ENCODE results near the gene RIMKLB.

Gene RIMKLB, protein sequence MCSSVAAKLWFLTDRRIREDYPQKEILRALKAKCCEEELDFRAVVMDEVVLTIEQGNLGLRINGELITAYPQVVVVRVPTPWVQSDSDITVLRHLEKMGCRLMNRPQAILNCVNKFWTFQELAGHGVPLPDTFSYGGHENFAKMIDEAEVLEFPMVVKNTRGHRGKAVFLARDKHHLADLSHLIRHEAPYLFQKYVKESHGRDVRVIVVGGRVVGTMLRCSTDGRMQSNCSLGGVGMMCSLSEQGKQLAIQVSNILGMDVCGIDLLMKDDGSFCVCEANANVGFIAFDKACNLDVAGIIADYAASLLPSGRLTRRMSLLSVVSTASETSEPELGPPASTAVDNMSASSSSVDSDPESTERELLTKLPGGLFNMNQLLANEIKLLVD

DNA sequence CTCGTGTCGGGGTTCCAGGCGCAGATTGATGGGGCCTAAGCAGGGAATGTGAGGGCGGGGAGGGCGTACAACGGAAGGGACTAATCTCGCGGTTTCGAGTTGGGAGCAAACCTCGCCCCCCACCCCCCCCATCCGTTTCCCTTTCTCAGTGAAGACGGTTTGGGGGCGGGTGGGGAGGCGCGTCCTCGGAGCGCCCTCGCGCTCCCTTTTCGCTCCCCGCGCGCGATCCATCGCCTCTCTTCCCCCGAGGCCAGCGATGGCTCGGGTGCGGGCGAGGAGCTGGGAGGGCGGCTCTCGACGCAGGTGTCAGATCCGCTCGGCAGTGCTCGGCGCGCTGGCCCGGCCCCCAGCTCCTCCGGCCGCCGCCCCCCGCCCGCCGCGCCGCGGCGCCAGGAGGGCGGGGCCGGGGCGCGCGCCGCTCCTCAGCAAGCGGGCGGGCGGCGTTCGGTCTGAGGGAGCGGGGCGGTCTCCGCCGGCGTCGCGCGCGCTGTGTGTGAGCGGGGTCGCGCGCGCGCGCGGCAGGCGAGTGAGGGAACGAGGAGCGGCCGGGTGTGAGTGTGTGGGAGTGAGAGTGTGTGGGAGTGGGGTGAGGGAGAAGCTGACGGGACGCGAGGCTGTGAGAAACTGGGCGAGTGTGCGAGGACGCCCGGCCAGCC is at the start of gene RIMKLB:
TSS of gene RIMKLB (plus strand) at position 516 of the 656 bp plus-strand sequence. CDS start 15,876 bp downstream, outside the sequence.
- peak; percentile 89 for DNase-seq

DNA sequence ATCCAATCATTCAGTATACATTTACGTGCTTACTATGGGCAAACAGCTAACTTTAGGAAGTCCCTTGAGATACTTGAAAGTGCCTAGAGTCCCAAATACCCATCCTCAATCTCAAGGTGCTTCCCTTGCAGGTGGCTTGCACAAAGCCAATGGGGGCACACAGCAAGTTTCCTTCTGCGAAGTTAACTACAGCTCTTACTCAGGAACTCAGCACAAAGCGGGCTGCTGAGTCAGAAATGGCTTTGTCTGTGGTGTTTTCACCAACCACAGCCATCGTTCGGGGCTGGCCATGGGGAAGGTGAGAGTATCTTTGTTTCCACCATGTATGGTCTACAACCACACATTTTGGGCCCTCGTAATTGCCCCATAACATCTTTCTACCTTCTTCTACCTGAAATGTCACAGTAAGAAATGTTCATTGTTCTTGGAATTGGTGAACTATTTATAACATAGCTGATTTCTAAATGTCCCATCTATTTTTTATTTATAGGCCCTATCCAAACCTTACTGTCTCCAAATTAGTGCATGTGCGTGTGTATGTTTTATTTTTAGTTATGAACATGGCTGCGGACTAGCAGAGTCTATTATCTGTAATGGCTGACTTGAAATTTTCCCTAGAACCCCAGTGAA is 49.1 kb upstream of the RIMKLB start:
- no peak for DNase-seq

DNA sequence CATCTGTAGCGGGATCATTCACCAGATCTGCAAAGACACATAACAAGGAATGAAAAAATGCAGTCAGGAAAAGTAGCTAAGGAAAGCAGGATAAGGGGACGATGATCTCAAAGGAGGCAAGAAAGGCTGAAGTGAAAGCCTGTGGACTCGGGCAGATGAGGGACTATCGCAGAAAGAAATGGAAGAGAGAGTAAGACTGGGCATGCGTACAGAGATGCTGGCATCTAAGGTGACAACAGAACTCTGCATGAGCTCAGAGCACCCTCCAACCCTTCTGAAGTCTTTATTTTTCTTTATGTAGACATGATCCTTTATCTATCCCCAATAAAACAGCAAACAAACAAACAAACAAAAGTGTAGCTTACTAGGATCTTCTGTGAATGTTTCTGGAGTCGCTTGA is 42.4 kb upstream of the RIMKLB start:
- no peak for DNase-seq

DNA sequence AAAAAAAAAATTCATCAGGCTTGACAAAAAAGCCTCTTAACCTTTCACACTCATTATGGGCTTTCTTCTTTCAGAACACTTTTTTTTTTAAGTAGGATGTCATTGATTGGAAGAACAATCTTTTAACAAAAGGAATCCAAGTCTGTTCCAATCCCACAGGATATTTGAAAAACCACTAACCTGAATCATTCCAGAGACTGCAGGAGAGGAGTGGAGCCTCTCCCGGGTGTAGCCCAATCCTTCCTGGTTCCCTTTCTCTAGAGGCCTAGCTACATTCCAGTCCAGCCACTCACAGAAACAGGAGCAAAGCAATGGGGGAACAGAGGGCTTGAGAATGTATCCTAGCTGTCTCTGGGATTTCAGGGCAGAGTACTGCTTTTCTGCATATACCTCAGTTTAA is 39.4 kb upstream of the RIMKLB start:
- no peak for DNase-seq

DNA sequence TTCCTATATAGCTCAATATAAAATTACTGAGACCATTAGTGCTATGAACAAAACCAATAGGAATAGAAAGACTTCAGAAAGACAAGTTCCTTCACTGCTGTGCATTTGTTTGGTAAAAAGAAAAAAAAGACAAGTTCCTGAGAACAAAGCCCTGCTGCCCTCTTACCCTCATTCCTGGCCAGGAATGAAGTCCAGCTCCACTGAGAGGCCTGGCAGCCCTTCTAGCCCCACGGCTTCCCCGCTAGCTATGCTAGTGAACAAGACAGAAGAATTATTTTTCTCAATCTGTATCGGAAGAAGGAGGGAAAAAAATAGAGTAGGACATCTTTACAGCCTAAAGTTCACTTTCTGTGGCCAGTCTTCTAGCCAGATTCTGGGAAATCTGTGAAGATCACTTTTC is 36.8 kb upstream of the RIMKLB start:
- no peak for DNase-seq

DNA sequence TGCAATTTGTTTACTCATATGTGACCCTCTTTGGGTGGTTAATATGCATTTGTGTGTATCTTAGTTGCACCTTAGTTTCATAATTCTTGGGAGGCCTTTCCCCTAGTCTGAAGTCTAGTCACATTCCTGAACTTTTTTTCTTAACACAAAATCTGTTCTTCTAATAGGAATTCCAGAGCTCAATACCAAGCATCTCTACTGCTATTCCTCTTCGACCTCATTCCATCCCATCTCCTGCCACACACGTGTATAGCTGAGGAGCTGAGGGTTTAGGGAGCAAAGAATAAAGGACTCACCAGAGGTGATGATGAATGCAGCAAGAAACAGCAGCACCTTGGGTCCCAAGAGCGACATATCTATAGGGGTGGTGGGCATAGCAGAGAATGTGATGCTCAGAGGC is 36.0 kb upstream of the RIMKLB start:
- no peak for DNase-seq

DNA sequence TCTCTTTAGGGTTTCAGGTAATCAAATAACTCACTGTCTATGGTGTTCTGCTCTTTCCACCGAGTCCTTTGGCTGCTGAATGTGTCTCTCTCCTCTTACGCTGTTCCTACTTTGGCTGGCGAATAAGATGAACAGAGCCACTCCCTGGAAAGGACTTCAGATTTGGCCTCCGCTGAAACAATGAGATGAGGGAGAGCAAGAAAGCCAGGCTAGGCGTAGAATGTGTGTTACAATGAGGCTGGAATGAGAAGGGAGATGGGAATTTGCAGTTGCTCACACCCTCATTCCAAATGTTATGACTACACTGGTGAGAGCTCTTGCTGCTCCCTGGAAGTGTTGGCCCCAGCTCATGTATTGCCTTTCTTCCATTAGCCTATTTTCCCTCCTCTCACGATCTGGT is 35.2 kb upstream of the RIMKLB start, which contains the start of gene MFAP5:
TSS of gene MFAP5 (minus strand) at position 234 of the 400 bp plus-strand sequence. CDS start 722 bp downstream, outside the sequence.
- DNase-seq, result no peak

DNA sequence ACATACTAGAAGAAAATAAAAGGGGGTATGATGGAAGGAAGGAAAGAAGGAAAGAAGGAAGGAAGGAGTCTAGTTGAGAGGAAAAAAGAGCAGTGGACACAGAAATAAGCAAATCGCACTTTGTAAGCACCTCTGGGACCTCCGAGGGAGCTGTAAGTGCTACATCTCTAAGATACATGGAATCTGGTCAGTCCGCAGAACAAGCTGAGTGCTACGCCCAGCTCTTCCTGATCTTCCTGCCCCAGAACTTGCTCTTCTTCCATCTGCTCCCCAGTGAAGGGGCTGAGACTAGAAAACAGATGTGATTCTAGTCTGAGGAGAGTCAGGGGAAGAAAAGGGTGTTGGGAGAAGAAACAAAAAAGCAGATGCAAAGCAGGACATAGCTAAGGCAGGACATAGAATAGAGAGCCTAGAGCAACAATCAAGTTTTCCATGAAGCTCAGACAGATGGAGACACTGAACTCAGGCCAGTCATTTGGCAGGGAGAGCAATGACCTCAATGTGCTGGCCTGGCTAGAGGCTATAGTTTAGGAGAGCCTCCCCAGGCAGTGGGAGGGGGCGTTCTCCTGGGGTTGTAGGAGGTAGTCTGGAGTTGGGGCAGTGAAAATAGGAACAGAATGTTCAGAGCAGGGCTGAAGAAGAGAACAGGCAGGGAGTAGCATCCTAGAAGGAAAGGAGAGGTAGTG is 33.4 kb upstream of the RIMKLB start:
- DNase-seq, result no peak

DNA sequence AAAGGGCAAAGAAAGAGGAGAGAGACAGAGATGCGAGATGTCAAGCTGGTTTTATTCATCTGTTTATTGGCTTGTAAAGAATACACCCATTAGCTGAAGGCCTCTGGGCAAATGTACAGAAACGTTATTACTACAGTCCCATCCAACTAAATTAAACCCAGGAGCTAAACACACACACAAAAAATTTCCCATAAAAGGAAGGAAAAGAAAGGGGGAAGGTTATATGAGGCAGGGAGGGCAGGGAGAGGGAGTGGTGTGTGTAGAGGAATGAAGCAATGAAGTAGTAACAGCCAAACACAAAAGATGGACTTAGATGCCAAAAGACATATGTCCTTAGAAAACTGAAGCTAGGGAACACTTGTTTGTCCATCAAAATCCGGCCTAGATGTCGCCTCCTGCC is 32.0 kb upstream of the RIMKLB start:
- no peak for DNase-seq

DNA sequence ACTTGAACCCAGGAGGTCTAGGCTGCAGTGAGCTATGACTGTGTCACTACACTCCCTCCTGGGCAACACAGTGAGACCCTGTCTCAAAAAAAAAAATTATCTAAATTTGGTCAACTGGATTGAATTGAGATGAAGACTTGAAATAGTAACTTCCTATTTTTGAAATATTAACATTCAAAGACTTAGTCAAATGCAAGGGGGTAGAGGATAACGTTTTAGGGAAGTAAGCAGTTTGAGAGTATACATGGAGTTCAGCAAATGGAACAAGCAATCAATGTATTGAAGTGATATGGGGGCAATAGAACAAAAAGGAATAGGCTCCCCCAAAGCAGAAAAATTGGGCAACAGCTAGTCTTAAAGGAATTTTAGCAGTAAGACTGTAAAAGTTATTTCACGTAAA is 30.5 kb upstream of the RIMKLB start:
- DNase-seq, result no peak

DNA sequence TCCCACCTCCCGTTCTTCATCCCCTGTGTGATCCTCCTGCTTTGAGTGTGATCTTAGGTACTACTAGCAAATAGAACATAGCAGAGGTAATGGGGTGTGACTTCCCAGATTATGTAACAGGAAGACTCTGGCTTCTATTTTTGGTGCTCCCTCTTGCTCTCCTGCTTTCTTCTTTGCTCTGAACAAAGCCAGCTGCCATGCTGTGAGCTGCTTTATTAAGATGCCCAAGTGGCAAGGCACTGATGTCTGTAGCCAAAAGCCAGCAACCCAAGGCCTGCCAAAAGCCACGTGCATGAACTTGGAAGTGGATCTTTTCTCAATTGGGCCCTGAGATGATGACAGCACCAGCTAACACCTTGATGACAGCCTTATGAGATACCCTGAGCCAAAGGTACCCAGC is 29.4 kb upstream of the RIMKLB start:
- DNase-seq, result no peak

DNA sequence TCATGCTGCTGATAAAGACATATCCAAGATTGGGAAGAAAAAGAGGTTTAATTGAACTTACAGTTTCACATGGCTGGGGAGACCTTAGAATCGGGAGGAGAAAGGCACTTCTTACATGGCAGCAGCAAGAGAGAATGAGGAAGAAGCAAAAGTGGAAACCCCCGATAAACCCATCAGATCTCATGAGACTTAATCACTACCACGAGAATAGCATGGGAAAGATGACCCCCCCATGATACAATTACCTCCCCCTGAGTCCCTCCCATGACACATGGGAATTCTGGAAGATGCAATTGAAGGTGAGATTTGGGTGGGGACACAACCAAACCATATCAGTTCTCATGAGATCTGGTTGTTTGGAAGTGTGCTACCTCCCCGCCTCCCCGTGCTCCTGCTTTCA is 25.4 kb upstream of the RIMKLB start:
- DNase-seq, result no peak

DNA sequence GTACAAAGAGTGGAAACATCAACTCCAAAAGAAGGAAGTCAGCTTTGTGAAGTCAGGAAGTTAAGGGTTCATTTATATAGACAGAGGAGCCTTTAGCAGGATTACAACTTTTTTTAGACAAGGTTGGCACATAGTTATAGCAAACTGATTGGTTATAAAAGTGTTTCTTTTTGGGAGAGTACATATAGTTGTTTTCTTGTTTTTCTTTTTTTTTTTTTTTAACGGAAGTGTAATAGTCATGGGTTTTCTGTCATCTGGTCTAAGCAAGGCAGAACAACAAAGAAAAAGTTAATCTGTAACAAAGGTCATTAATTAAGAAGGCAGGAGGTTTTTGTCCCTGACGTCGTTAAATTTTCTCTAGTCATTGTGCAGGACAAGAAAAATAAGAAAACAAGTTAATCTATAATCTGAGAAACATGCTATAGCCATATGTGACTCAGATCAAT is 22.2 kb upstream of the RIMKLB start:
- no peak for DNase-seq

DNA sequence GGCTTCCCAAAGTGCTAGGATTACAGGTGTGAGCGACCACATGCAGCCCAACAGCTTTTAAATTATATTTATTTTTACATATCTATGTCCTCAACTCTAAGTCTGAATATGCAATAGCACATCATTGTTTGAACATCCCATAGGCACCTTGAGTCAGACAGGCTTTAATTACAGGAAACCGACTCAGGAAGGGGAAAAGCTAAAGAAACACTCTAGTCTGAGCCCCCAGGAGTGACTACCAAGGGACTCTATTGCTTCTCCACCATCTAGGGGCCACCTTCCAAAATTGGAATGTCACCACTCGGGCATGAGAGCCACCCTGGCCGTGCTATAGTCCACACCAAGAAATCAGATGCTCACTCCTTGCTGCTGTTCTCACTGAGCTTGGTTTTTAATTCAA is 21.1 kb upstream of the RIMKLB start:
- no peak for DNase-seq

DNA sequence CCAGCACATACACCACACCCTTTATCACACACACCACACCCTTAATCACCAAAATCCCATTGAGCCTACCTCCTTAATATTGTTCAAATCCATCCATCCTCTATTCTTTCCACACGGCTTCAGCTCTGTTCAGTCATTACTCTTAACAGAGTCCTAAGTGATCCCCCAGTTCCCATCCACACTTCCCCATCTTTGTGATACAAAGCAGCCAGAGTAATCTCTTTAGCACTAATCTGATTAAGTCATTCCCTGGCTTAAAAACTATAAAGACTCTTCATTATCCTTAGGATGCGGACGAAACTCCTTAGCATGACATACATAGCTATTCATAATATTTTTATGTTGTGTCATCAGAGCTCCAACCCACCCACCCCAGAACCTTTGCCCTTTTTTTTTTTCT is 20.4 kb upstream of the RIMKLB start:
- peak; percentile 98 for DNase-seq

DNA sequence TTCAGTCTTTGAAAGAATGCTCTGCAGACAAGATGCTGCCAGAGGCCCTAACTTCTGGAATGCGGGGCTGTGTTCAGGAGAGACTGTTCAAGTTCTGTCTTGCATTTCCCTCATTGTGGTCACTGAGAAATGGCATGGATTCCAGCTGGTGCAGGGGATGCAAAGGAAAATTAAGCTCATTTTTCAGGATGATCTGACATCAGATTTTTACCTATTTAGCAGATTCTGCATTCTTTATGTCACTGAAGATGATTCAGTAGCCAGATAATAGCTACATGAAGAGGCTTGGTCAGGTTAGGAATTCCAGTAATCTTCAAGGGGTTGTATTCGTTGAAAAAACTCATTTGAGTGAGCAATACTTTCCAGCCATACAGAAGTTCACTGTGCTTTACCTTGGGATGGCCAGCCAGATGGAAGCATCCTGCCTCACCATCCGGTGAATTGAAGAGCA is 19.1 kb upstream of the RIMKLB start:
- DNase-seq, result no peak

DNA sequence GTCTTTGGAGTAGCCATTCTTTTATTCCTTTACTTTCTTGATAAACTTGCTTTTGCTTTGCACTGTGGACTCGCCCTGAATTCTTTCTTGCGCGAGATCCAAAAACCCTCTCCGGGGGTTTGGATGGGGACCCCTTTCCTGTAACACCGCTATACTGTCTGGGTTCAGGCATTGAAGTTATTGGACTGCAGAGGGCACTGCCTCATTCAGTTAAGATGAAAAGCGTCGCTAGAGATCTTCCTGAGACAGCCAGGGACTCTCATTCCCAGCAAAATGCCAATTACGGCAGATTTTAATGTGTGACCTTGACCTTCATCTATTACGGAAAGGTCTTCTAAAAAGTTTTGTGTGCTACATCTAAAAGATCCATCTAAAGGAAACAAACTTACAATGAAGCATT is 17.3 kb upstream of the RIMKLB start:
- peak; percentile 13 for DNase-seq

DNA sequence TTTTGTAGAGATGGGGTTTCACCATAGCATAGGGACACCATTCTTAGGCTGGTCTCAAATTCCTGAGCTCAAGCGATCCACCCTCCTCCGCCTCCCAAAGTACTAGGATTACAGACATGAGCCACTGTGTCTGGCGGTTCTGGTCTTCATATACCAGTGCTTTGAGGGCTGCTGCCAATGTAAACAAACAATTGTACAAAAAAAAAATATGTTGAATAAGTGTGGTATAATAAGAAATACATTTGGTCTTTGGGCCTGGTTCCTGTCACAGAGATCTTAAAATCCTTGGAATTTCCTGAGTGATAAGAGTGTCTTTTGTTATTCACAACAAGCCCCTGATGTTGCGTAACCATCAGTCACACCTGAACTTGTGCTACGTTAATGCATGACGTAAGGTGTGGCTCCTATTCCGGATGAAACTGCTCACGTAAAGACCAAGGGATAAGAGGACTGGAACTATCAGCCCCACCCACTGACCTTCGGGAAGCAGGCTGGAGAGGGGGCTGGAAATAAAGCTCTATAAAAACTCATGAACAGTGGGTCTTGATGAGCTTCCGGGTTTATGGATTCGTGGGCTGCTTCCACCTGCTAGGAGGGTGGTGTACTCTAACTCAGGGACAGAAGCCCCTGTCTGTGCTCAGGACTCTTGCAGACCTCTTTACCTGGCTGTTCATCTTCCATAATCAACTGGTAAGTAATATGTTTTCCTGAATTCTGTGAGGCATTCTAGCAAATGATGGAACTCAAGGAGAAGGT is 16.5 kb upstream of the RIMKLB start:
- no peak for DNase-seq

DNA sequence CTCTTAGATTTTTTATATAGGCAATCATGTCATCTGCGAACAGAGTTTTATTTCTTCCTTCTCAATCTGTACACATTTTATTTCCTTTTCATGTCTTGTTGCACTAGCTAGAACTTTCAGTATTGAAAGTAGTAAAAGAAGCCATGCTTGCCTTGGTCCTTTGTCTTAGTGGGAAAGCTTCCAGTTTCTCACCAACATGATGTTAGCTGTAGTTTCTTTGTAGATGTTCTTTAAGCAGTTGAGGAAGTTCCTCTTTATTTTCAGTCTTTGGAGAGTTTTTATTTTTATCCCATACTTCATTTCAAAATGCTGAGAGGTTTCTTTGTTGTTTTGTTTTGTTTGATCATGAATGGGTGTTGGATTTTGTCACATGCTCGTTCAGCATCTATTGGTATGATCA is 12.7 kb upstream of the RIMKLB start:
- DNase-seq, result no peak

DNA sequence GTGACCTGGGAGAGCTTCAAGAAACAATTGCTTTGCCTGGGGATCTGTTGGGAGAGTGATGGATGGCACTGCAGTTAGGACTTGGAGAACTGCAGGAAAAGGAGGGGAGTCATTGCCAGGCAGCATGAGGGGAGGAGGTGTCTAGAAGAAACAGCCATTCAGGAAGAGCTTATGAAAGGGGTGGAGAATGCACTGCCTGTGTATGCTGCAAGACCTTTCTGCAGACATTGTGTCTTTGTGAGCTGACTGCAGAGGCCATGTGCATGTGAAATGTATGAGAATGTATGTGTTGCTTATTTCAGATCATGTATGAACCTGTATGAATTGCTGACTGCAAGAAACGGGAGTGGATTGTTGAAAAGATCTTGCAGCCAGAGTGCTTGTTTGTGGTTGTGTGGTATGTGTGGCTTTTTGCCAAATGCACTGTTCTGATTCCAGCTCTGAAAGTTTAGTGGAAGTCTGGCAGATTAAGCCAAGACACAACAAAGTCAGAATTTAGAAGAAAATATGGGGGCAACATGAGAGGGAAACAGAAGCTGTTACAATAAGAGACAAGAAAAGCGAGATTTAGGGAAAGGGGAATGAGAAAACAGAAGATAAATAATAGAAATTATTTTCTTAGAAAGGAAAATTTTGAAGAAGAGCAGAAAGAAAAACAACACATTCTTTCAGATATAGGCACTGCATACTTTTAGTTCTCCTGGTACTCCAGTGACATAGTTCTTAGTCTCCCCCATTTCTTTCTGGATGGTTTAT is 9.8 kb upstream of the RIMKLB start:
- DNase-seq, result peak; percentile 75

DNA sequence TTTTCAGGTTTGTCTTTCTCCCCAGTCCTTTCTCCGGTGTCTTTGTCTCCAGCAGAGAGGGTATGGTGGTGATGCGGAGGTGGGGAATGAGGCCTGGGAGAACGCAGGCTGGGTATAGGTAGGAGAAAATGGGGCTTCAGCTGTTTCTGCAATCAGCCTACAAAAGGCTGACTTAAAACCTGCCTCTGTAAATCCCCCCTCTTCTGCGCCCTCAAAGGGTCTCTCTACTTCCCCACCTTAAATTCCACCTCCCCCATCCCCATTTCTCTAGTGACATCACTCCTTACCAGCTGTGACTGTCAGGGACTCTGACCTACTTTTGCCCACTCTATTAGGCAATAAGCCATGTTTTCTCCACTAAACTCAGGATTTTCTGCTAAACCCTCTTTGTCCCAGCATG is 8.1 kb upstream of the RIMKLB start:
- no peak for DNase-seq

DNA sequence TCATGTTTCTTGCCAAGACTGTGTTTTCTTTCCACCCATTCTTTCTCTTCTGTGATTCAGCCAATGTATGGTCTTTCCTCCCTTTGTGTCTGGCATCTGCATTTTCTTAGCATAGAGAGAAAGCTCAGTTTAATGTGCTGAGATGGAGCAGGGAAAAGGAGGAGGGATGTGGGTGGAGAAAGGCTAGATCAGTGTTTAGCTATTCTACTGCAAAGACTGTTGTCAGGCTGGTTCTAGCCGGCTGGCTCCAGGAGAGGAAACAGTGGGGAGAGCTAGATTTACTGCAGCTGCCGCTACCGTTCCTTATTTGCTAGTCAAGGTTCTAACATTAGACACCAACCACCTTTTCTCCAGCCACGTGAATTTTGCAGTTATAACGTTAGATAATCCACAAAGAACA is 5.2 kb upstream of the RIMKLB start:
- peak; percentile 38 for DNase-seq

All from NCI-H82 (cell line).